ENCODE data around the gene MCEMP1. TPM values are rescaled to one million over a fixed set of nuclear protein-coding genes. Genes with fewer than 3 reads are reported as not detected.

MCEMP1 gene
- polyA plus RNA-seq, 1 donor from 2014 or later: not detected

- Histone ChIP-seq H3K9me2 (ENCODE audit: insufficient read depth, low read length) (no peaks in the 10 kb centered on the region), H3K4me3 (ENCODE audit: low read length) (no peak overlapping the region), H3K27ac (ENCODE audit: low read length) (no peak overlapping the region), H2AFZ (ENCODE audit: low read depth, low read length) (no peak overlapping the region), H3K9me3 (ENCODE audit: low read length) (no peaks in the 10 kb centered on the region), H3K4me2 (ENCODE audit: low read length) (no peak overlapping the region), H3K9ac (ENCODE audit: low read length) (no peak overlapping the region), H3K79me2 (replicated peaks; ENCODE audit: insufficient read depth, low read length) (no peaks in the 10 kb centered on the region), H3F3A (ENCODE audit: insufficient read depth, low read length, poor library complexity, severe bottlenecking) (no peaks in the 10 kb centered on the region), H3K36me3 (ENCODE audit: insufficient read depth, low read length) (no peaks in the 10 kb centered on the region), H3K27me3 (ENCODE audit: insufficient read depth, low read depth, low read length) (no peaks in the 10 kb centered on the region), H4K20me1 (ENCODE audit: insufficient read depth) (no peaks in the 10 kb centered on the region)
- TF ChIP-seq RAD21 (conservative IDR thresholded peaks at IDR 0.05): no peak
- TF ChIP-seq SMC3 (conservative IDR thresholded peaks at IDR 0.05; ENCODE audit: poor library complexity): no peak
- TF ChIP-seq TAF1 (IDR thresholded peaks at IDR 0.05; ENCODE audit: low read depth): no peak
- TF ChIP-seq POLR2AphosphoS5 (IDR thresholded peaks at IDR 0.05): no peak
- TF ChIP-seq EZH2 (IDR thresholded peaks at IDR 0.05; ENCODE audit: borderline replicate concordance, insufficient read depth, low read length, poor library complexity, severe bottlenecking): no peak
- TF ChIP-seq REST (IDR thresholded peaks at IDR 0.05; ENCODE audit: borderline replicate concordance): no peak
Measured at GRCh38 chr19:7715671-7716070, 38.8 kb downstream of the MCEMP1 start.

- Histone ChIP-seq H3K36me3 (ENCODE audit: insufficient read depth, low read length) (no peaks in the 10 kb centered on the region), H2AFZ (ENCODE audit: low read depth, low read length) (no peak overlapping the region), H4K20me1 (ENCODE audit: insufficient read depth) (no peaks in the 10 kb centered on the region), H3K79me2 (replicated peaks; ENCODE audit: insufficient read depth, low read length) (no peaks in the 10 kb centered on the region), H3K4me2 (ENCODE audit: low read length) (no peak overlapping the region), H3K9me2 (ENCODE audit: insufficient read depth, low read length) (no peaks in the 10 kb centered on the region), H3K27me3 (ENCODE audit: insufficient read depth, low read depth, low read length) (no peaks in the 10 kb centered on the region), H3K9me3 (ENCODE audit: low read length) (no peaks in the 10 kb centered on the region), H3K9ac (ENCODE audit: low read length) (no peak overlapping the region), H3K4me3 (ENCODE audit: low read length) (no peak overlapping the region), H3F3A (ENCODE audit: insufficient read depth, low read length, poor library complexity, severe bottlenecking) (no peaks in the 10 kb centered on the region), H3K27ac (ENCODE audit: low read length) (no peak overlapping the region)
- TF ChIP-seq TAF1 (IDR thresholded peaks at IDR 0.05; ENCODE audit: low read depth) (no peak), SMC3 (conservative IDR thresholded peaks at IDR 0.05; ENCODE audit: poor library complexity) (no peak), CTCF (IDR thresholded peaks at IDR 0.05; ENCODE audit: poor library complexity, severe bottlenecking) (no peak), REST (IDR thresholded peaks at IDR 0.05; ENCODE audit: borderline replicate concordance) (no peak), EP300 (conservative IDR thresholded peaks at IDR 0.05; ENCODE audit: poor library complexity, severe bottlenecking) (no peak), EZH2 (IDR thresholded peaks at IDR 0.05; ENCODE audit: borderline replicate concordance, insufficient read depth, low read length, poor library complexity, severe bottlenecking) (no peak), RAD21 (conservative IDR thresholded peaks at IDR 0.05) (no peak), POLR2AphosphoS5 (IDR thresholded peaks at IDR 0.05) (no peak)
Measured at GRCh38 chr19:7716762-7717161, 39.9 kb downstream of the MCEMP1 start.
